GM18502 (cell line): ENCODE results near the gene COL17A1.
A peak's percentile ranks its signal among the peaks of the same experiment; 100 is the strongest.

Source experiments
- ATAC-seq: cut with Tn5 transposase; IDR thresholded peaks from one replicate; pipeline ENCODE4 v1.9.1; 2021; ENCODE audit warnings: mild to moderate bottlenecking; ENCODE audit not compliant: unreplicated experiment, poor library complexity

The COL17A1 gene

DNA sequence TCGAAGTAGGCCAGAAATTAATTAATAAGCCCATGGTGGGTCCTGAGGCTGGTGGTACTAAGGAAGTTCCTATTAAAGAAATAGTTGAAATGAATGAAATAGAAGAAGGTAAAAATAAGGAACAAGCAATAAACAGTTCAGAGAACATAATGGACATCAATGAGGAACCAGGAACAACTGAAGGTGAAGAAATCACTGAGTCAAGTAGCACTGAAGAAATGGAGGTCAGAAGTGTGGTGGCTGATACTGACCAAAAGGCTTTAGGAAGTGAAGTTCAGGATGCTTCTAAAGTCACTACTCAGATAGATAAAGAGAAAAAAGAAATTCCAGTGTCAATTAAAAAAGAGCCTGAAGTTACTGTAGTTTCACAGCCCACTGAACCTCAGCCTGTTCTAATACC lies 82.8 kb downstream of the COL17A1 start:
- no peak for ATAC-seq

DNA sequence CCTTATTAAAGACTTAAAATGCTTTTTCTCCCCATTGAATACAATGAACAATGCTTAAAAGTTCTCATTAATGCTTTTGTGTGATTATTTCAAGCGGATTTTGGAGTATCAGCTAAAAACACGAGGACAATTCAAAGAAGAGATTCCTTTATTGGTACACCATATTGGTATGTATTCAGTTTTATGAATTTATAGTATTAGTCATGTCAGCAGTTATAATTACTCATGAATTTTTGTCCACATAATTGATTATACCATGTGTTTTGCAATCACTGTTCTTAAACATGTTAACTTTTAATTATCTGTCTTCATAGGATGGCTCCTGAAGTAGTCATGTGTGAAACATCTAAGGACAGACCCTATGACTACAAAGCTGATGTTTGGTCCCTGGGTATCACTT lies 86.9 kb downstream of the COL17A1 start:
- no peak for ATAC-seq

DNA sequence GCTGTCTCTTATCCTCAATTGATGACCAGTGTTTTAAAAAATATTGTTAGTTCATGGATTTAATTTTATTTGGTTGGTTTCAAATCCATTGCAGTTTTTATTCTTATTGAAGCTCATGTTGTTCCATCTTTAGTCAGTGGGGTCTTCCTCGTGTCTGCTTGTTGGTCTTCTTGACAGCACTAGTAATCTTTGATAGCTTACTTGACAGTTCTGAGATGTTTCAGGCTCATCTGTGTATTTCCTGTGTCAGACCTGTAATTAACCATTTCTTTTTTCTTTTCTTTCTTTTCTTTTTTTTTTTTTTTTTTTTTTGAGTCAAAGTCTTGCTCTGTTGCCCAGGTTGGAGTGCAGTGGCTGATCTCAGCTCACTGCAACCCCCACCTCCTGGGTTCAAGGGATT lies 90.5 kb downstream of the COL17A1 start:
- ATAC-seq: no peak

DNA sequence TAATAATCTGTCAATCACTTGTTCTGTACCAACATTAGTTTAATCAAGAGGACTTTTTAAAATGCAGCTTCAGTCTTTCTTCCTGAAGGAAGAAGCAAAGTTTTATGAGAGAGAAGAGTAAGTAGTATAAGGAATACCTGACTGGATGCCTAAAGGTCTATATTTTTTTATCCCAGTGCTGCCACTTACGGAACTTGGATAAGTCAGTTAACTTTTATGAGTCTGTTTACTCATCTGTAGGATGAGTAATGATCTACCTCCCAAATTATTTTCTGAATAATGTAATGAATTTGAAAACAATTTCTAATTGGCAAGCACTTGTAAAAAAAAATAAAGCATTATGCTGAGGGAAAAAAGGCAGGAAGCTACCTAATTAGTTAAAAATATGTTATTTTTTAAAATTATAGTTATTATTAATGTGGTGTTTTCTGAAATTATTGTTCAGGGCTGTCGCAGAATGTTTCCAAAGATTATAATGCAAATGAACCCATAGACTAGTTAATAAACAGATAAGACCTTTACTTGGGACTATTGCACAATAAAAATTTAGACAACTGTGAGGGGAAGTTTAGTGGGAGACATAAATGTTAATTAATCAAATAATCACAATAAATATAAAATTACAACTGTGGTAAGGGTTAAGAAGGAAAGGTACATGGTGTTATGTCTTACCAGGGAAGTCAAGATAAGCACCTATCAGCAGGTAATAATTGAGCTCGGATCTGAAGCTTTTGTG lies 94.1 kb downstream of the COL17A1 start:
- no peak for ATAC-seq

DNA sequence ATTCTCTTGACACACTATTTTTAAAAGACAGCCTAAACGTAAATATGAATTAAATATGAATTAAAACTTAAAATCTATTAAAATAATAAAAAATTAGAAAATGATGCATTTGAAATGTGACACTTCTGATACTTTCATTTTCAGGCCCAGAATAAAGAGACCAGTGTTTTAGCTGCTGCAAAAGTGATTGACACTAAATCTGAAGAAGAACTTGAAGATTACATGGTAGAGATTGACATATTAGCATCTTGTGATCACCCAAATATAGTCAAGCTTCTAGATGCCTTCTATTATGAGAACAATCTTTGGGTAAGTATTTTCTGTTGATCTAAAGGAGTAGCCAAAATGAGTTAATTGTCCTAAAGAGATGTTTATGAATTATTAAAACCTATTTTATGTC lies 95.1 kb downstream of the COL17A1 start:
- no peak for ATAC-seq

DNA sequence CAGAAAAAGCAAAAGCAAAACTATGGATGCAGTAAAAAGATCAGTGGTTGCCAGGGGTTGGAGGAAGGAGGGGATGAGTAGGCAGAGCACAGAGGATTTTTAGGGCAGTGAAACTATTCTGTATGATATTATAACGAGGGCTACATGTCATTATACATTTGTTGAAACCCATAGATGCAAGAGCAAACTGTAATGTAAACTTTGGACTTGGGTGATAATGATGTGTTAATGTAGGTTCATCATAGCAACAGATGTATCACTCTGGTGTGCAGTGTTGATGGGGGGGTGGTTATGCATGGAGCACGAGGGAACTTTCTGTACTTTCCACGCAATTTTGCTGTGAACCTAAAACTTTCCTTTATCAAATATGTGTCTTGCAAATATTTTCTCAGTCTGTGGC lies 95.6 kb downstream of the COL17A1 start:
- ATAC-seq: no peak

DNA sequence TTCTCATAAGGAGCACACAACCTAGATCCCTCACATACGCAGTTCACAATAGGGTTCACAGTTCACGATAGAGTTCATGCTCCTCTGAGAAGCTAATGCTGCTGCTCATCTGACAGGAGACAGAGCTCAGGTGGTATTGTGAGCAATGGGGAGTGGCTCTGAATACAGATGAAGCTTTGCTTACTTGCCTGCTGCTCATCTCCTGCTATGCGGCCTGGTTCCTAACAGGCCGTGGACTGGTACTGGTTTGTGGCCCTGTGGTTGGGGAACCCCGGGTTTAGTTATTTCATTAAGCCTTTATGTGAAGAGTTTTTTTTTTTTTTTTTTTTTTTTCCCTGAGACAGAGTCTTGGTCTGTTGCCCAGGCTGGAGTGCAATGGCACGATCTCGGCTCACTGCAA lies 99.3 kb downstream of the COL17A1 start:
- ATAC-seq: no peak

DNA sequence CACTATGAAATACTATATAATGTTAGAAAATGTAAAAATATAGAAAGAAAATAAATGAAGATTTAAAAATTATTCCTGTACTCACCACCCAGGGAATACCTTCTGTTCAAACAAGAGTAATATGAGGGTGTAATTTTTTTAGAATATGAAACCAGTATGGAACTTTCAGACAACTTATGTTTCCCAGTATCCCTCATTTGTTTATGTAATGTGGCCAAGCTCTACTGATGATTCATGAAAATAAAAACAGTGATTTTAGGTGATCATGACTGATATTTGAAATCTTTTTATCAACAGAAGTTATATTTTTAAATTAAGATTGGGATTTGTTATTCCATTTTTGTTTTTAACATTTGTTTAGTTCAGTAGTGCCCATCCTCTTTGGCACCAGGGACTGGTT lies 100.0 kb downstream of the COL17A1 start:
- ATAC-seq: no peak

DNA sequence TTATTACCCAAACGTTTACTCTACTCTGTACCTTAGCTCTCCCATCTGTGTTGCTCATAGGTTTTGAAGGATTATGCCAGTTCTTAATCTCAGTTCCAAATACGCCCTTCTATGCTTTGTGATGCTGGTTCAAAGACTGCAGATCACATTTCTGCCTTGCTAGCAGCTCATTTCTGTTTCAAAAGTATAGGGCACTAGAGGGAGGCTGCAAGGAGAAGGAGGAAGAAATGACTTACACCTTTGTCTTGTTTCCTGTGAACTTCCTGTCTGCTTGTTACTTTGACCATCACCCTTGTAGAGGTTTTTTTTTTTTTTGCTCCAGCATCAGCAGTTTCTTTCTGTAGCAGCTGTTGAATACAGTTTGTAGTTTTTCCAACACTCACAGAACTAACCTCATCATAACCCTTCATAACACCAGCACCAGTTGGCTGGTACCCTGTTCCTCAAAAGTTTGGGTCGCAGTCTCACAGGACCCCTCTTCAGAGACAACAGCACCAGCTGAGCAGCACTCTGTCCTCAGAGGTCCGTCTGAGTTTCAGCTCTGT lies 102.2 kb downstream of the COL17A1 start:
- ATAC-seq: peak; percentile 86

DNA sequence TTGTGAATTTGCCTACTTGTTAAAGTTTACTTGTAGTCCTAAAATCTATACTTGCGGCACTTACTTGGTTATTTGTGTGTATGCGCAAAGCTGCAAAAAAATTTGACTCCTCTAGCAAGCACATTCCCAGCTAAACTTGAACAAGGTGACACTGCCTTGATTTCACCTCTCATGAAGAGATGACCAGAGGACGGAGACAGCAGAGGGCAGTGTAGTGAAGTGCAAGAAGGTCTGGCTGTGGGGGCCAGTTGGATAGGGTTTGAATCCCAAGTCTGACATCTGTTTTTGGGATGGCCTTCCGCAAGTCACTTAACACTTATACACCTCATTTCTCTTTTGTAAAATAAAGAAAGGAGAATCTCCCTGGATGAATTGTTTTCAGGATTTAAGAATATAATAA lies 103.0 kb downstream of the COL17A1 start:
- no peak for ATAC-seq
